Suprapubic skin (tissue), 3 donors: ENCODE measurements around the gene TSPAN8.

Source experiments
- EP300 ChIP-seq: sonication (generic); formaldehyde crosslinking; IDR thresholded peaks from one replicate; pipeline ENCODE4 v1.6.1; 2017; ENCODE audit warnings: antibody characterized with exemption
- POLR2A ChIP-seq, 2 donors: fragments of 450-650 bp; IDR thresholded peaks; one replicate each; pipeline ENCODE4 v1.6.1; 2017; ENCODE audit warnings: antibody characterized with exemption in 2 of 2, mild to moderate bottlenecking in 2 of 2, moderate library complexity in 2 of 2
- TF ChIP-seq, protein P1 (sequence below), 2 donors: fragments of 200-600 bp in 1 of 2; fragments of 450-650 bp in 1 of 2; sonication (generic) in 1 of 2; IDR thresholded peaks; one replicate each; pipeline ENCODE4 v1.5.1; 2016 to 2019; ENCODE audit warnings: antibody characterized with exemption in 2 of 2, mild to moderate bottlenecking in 1 of 2, moderate library complexity in 1 of 2

DNA sequence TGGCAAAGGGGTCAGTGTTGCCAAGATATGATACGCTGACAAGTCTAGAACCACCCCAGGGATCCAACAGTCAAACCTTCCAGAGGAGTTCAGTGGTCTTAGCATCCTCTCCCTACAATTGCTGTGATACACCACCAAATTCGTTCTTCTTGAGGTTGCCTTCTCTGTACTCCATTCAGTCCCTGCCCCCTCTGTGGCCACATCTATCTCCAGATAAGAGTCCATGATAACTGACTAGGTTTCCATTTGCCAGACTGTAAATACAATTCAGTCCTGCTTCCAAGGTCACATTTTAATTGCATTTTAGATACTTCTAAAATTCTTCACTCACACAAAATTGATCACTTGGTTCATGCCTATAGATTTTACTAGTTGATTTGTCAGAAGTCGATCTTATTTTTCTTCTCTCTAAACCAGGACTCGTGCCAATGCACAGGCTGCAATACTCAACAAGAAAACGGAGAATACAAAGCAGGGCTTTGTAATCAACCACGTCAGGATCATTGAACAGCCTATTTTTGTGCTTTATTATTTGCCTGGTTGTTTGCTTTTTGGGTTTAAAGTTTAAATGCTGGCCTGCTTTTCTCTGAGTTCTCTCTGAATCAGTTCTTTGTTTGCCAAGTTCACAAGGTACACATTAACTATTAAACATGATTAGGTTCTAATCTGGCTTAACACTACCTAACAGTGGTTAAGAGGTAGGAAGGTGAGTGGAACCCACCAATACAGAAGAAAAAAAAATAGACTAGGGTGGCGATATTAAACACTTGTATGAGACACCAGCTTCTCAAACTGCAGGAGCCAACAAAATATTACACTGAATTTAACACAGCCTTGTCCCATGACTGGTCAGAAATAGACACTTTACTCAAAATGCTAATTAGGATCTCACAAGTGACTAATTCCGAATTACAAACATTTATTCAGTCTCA, 5.3 kb upstream of the TSPAN8 start:
- TF ChIP-seq, protein P1, sequence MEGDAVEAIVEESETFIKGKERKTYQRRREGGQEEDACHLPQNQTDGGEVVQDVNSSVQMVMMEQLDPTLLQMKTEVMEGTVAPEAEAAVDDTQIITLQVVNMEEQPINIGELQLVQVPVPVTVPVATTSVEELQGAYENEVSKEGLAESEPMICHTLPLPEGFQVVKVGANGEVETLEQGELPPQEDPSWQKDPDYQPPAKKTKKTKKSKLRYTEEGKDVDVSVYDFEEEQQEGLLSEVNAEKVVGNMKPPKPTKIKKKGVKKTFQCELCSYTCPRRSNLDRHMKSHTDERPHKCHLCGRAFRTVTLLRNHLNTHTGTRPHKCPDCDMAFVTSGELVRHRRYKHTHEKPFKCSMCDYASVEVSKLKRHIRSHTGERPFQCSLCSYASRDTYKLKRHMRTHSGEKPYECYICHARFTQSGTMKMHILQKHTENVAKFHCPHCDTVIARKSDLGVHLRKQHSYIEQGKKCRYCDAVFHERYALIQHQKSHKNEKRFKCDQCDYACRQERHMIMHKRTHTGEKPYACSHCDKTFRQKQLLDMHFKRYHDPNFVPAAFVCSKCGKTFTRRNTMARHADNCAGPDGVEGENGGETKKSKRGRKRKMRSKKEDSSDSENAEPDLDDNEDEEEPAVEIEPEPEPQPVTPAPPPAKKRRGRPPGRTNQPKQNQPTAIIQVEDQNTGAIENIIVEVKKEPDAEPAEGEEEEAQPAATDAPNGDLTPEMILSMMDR (IDR thresholded peaks at IDR 0.05) = no peak
- TF ChIP-seq POLR2A (IDR thresholded peaks at IDR 0.05) = no peak
- no peak for TF ChIP-seq EP300
